H1 (cell line): ENCODE data around the gene BRCC3. TPM values are rescaled to one million over a fixed set of nuclear protein-coding genes. Genes with fewer than 3 reads are reported as not detected.

ENCODE experiments used
- CHD1 ChIP-seq: IDR thresholded peaks from 2 replicates; pipeline ENCODE4 v1.6.1; 2012; ENCODE audit warnings: low read depth, low read length, improper control_type of control experiment
- EGR1 ChIP-seq: IDR thresholded peaks from 2 replicates; pipeline ENCODE4 v1.6.1; 2011; ENCODE audit warnings: low read depth, low read length, borderline replicate concordance
- POLR2AphosphoS5 ChIP-seq: IDR thresholded peaks from 2 replicates; pipeline ENCODE4 v1.6.1; 2011; ENCODE audit warnings: low read depth, low read length
- POU5F1 ChIP-seq: IDR thresholded peaks from 2 replicates; pipeline ENCODE4 v1.6.1; 2011; ENCODE audit warnings: low read depth, mild to moderate bottlenecking, low read length, moderate library complexity
- TAF7 ChIP-seq: optimal IDR thresholded peaks from 2 replicates; pipeline ENCODE3; 2011; ENCODE audit warnings: low read depth, mild to moderate bottlenecking, inconsistent platforms, low read length, moderate library complexity, borderline replicate concordance
- polyA plus RNA-seq, 7 experiments: library from polyadenylated mRNA; depleted of rRNA in 3 of 7; stranded (reverse) in 5 of 7; unstranded in 2 of 7; fragments of >200 nt in 5 of 7; fragments of 200-250 nt in 2 of 7; gene quantifications; 1 replicate in 5 of 7; 2 replicates in 1 of 7; 4 replicates in 1 of 7; pipeline versions ENCODE4 v1.2.1 to v1.2.3, GENCODE V29; 2011 to 2013; ENCODE audit warnings: missing spikeins in 2 of 7, mixed read lengths in 2 of 7
- total RNA-seq: library from RNA; stranded (reverse); fragmentation: NEBNext Ultra II Directional; extraction: Animal tissue kit (Norgen Biotek cat#: 25700); gene quantifications from 2 replicates; pipeline ENCODE4 v1.2.1, GENCODE V29; 2021
- TF ChIP-seq, protein P1 (sequence below): IDR thresholded peaks from 2 replicates; pipeline ENCODE4 v1.6.1; 2011; ENCODE audit warnings: low read depth, mild to moderate bottlenecking, low read length; ENCODE audit not compliant: insufficient read depth

Gene BRCC3
- total and polyA plus RNA-seq, 2 of the 8 experiments (the other 6 are each of a cell fraction or from before 2014, with no cell fraction given): 13.1 to 23.2 TPM

DNA sequence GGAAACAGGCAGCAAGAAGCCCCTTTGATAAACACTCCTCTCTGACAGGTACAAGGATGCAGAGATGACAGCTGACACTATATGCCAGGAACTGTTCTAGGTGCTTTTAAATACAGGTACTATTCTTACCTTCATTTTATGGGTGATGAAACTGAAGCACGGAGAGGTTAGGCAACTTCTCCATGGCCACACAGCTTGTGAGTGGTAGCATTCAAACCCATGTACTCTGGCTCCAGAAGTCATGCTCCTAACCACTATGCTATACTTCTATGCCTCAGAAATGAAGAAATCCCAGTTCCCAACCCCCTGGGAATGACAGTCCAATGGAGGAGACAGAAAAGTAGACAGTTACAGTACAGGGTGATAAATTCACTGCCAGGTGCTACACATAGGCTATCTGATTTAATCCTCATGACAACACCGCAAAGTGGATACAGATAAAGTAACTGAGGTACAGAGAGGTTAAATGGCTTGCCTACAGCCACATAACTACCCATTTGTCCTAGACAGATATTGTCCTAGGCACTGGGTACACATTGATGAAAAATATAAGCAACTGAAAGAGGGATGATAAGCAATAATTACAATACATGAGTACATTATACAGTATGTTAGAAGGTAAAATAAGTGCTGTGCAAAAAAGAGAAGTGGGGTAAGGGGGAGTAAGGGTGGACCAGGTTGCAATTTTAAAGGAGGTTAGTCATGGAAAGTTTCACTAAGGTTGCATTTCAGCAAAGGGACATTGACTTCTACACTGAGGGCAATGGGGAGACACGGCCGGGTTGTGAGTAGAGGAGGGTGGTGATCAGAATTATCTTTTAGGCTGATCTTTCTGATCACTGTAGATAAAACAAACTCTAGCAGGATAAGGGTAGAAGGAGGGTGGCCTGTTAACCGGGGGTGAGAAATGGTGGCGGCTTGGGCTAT, 47.1 kb upstream of the BRCC3 start (continued):
- TF ChIP-seq POU5F1 (no peak), EGR1 (no peak), TAF7 (no peak), POLR2AphosphoS5 (no peak), CHD1 (no peak)
- TF ChIP-seq, protein P1, sequence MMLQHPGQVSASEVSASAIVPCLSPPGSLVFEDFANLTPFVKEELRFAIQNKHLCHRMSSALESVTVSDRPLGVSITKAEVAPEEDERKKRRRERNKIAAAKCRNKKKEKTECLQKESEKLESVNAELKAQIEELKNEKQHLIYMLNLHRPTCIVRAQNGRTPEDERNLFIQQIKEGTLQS: no peak
